Tibial nerve (tissue), 3 donors: ENCODE results near the gene QRFP.

Source experiments
- POLR2A ChIP-seq, 2 donors: fragments of 450-650 bp; IDR thresholded peaks; one replicate each; pipeline ENCODE4 v1.6.1; 2017; ENCODE audit warnings: antibody characterized with exemption in 2 of 2, mild to moderate bottlenecking in 2 of 2, moderate library complexity in 2 of 2
- TF ChIP-seq, protein P1 (sequence below), 5 experiments: fragments of 200-600 bp in 3 of 5; fragments of 450-650 bp in 2 of 5; sonication (generic) in 3 of 5; IDR thresholded peaks; one replicate each; pipeline ENCODE4 v1.5.1; 2016 to 2019; ENCODE audit warnings: antibody characterized with exemption in 5 of 5, mild to moderate bottlenecking in 3 of 5, moderate library complexity in 2 of 5

DNA sequence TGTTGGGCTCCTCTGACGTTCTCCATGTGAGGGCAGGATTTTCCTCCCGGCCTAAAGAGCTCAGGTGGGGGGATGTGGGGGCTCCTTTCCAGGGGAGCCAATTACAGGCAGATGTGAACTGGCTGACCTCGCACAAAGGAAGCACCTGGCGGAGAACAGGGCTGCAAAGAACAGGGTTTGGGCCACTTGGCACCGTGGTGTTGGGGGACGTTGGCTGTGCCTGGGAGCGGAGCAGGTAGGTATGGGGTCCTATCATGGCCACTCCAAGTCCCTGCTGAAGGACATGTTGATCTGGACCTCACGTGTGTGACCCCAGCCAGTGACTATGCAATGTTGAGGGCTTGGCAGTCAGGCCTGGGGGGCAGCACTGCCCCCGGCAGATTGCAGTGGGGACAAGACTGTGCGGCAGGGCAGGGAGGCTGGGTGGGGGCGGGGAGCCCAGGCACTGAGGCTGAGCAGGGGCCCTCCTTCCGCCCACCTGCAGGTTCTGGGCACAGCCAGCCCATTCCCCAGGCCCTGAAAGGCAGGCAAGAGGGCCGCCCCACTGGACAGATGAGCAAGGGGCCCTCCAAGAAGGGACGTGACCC is 23.0 kb upstream of the QRFP start:
- TF ChIP-seq POLR2A (IDR thresholded peaks at IDR 0.05), result no peak
- TF ChIP-seq, protein P1, sequence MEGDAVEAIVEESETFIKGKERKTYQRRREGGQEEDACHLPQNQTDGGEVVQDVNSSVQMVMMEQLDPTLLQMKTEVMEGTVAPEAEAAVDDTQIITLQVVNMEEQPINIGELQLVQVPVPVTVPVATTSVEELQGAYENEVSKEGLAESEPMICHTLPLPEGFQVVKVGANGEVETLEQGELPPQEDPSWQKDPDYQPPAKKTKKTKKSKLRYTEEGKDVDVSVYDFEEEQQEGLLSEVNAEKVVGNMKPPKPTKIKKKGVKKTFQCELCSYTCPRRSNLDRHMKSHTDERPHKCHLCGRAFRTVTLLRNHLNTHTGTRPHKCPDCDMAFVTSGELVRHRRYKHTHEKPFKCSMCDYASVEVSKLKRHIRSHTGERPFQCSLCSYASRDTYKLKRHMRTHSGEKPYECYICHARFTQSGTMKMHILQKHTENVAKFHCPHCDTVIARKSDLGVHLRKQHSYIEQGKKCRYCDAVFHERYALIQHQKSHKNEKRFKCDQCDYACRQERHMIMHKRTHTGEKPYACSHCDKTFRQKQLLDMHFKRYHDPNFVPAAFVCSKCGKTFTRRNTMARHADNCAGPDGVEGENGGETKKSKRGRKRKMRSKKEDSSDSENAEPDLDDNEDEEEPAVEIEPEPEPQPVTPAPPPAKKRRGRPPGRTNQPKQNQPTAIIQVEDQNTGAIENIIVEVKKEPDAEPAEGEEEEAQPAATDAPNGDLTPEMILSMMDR (IDR thresholded peaks at IDR 0.05), result no peak
